Endothelial cell (in vitro differentiated cells): ENCODE results near the gene ANKMY1. TPM values are rescaled to one million over a fixed set of nuclear protein-coding genes. Genes with fewer than 3 reads are reported as not detected.
A peak's percentile ranks its signal among the peaks of the same experiment; 100 is the strongest.

ENCODE experiments used
- DNase-seq: peaks from one replicate; pipeline ENCODE4 v3.0.0; 2021; ENCODE audit warnings: low spot score
- H3K27ac Mint-ChIP-seq: one replicate; pipeline ENCODE4 v1.8.0; 2021; ENCODE audit warnings: mixed read lengths, inconsistent platforms; ENCODE audit not compliant: unreplicated experiment
- H3K27me3 Mint-ChIP-seq: one replicate; pipeline ENCODE4 v1.8.0; 2021; ENCODE audit warnings: mild to moderate bottlenecking, moderate library complexity, mixed read lengths, inconsistent platforms; ENCODE audit not compliant: unreplicated experiment
- H3K36me3 Mint-ChIP-seq: one replicate; pipeline ENCODE4 v1.8.0; 2021; ENCODE audit warnings: mild to moderate bottlenecking, low read depth, mixed read lengths, inconsistent platforms; ENCODE audit not compliant: unreplicated experiment
- H3K4me1 Mint-ChIP-seq: one replicate; pipeline ENCODE4 v1.8.0; 2021; ENCODE audit warnings: mild to moderate bottlenecking, mixed read lengths, inconsistent platforms; ENCODE audit not compliant: unreplicated experiment
- H3K4me3 Mint-ChIP-seq: one replicate; pipeline ENCODE4 v1.8.0; 2021; ENCODE audit warnings: mild to moderate bottlenecking, mixed read lengths, inconsistent platforms; ENCODE audit not compliant: unreplicated experiment
- H3K9me3 Mint-ChIP-seq: one replicate; pipeline ENCODE4 v1.8.0; 2021; ENCODE audit warnings: mixed read lengths, inconsistent platforms; ENCODE audit not compliant: unreplicated experiment
- total RNA-seq: library from RNA; stranded (reverse); fragmentation: NEBNext Ultra II Directional; extraction: Animal tissue kit (Norgen Biotek cat#: 25700); gene quantifications from one replicate; pipeline ENCODE4 v1.2.1, GENCODE V29; 2021; ENCODE audit not compliant: unreplicated experiment
- TF ChIP-seq, protein P1 (sequence below): fragments of 200-600 bp; sonication (generic); IDR thresholded peaks from one replicate; pipeline ENCODE4 v1.5.0; 2021; ENCODE audit warnings: antibody characterized with exemption; ENCODE audit not compliant: unreplicated experiment

ANKMY1 gene
- total RNA-seq, 1 donor from 2014 or later: 5.6 TPM

- peaks cover 19% of the 10 kb centered on the region for H3K27me3 Mint-ChIP-seq
- H3K4me3 Mint-ChIP-seq: no peak overlapping the region
- H3K9me3 Mint-ChIP-seq: no peaks in the 10 kb centered on the region
- peaks cover 10% of the 10 kb centered on the region for H3K4me1 Mint-ChIP-seq
- TF ChIP-seq, protein P1, sequence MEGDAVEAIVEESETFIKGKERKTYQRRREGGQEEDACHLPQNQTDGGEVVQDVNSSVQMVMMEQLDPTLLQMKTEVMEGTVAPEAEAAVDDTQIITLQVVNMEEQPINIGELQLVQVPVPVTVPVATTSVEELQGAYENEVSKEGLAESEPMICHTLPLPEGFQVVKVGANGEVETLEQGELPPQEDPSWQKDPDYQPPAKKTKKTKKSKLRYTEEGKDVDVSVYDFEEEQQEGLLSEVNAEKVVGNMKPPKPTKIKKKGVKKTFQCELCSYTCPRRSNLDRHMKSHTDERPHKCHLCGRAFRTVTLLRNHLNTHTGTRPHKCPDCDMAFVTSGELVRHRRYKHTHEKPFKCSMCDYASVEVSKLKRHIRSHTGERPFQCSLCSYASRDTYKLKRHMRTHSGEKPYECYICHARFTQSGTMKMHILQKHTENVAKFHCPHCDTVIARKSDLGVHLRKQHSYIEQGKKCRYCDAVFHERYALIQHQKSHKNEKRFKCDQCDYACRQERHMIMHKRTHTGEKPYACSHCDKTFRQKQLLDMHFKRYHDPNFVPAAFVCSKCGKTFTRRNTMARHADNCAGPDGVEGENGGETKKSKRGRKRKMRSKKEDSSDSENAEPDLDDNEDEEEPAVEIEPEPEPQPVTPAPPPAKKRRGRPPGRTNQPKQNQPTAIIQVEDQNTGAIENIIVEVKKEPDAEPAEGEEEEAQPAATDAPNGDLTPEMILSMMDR: no peak
- H3K36me3 Mint-ChIP-seq: no peaks in the 10 kb centered on the region
- no peak for DNase-seq
- no peak overlapping the region for H3K27ac Mint-ChIP-seq
Measured at GRCh38 chr2:240571314-240571973, 13.7 kb upstream of the ANKMY1 start.

- Mint-ChIP-seq H3K27me3 (peaks cover 17% of the 10 kb centered on the region), H3K4me1 (peaks cover 10% of the 10 kb centered on the region), H3K4me3 (no peak overlapping the region), H3K9me3 (no peaks in the 10 kb centered on the region), H3K27ac (no peak overlapping the region), H3K36me3 (no peaks in the 10 kb centered on the region)
- peak; percentile 6 for DNase-seq
- TF ChIP-seq, protein P1: no peak
Measured at GRCh38 chr2:240570531-240571313, 12.9 kb upstream of the ANKMY1 start.

DNA sequence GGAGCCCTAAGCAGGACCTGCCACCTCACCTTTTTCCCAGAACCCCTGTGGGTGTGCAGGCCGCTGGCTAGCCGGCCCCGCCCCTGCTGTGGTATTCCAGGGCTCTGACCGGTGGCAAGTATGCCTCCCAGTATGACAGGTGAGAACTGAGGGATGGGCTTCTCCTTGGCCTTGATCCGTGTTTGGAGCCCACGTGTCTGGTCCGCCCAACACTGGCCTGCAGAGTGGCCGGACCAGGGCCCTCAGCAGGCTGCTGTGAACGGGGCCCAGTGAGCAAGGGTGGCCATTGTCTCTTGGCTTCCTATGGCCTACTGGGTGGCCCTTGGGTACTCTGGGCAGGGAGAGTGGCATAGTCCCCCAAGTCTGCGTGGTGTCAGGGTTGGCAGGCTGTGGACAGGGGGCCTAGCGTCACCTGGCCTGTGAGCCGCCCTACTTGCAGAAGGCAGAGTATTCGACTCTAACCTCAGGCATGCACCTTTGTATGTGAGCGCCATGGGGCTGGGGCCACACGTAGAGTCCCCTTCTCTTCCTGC, 12.3 kb upstream of the ANKMY1 start:
- Mint-ChIP-seq H3K4me1 (peaks cover 10% of the 10 kb centered on the region), H3K36me3 (no peaks in the 10 kb centered on the region), H3K9me3 (no peaks in the 10 kb centered on the region), H3K4me3 (no peak overlapping the region), H3K27me3 (peaks cover 17% of the 10 kb centered on the region), H3K27ac (no peak overlapping the region)
- TF ChIP-seq, protein P1: no peak
- DNase-seq: no peak

GRCh38 chr2:240569523-240569997, 11.8 kb upstream of the ANKMY1 start:
- Mint-ChIP-seq H3K27ac (no peak overlapping the region), H3K9me3 (no peaks in the 10 kb centered on the region), H3K4me3 (peak overlapping the region; percentile 42), H3K4me1 (peaks cover 10% of the 10 kb centered on the region), H3K27me3 (peaks cover 17% of the 10 kb centered on the region), H3K36me3 (no peaks in the 10 kb centered on the region)
- no peak for DNase-seq
- TF ChIP-seq, protein P1: no peak
